ENCODE measurements around the gene YPEL4.

DNA sequence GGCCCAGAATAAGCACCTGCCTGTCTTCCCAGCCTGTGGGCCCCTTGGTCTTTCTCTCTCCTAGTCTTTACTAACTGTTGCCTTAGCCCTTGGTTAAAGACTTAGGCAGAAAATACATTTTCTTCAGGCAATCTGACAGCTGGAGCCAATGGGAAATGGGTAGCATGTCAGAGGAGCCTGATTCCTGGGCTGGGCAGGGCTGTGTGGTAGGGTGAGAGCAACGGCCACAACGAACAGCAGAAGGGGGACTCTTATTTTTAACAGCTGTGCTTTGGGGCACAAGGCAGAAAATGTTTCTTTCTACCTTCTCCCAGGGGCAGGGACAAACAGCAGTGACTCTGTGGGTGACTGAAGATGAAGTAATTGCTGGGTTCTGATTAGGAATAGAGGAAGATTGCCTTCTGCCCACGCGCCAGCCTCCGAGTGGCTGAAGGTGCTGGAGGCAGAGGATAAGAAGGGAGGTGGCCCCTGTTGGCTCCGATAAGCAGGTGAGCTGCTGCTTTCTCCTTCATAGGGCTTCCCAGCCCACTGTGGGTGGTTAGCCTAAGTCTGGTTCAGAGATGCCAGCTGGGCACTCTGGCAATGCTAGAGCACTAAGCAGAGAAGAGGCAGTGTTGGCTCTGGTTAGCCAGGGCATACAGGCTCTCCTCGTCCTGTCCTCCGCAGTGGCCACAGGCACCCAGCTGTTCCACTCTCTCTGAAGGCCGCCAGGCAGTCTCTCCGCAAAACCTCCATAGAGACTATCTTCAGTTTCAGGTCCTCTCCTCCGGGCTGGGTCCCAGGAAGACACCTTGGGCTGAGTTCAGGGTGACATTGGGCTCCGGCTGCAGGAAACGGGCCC, 1.5 kb downstream of the YPEL4 start:
- TF ChIP-seq, protein P1, sequence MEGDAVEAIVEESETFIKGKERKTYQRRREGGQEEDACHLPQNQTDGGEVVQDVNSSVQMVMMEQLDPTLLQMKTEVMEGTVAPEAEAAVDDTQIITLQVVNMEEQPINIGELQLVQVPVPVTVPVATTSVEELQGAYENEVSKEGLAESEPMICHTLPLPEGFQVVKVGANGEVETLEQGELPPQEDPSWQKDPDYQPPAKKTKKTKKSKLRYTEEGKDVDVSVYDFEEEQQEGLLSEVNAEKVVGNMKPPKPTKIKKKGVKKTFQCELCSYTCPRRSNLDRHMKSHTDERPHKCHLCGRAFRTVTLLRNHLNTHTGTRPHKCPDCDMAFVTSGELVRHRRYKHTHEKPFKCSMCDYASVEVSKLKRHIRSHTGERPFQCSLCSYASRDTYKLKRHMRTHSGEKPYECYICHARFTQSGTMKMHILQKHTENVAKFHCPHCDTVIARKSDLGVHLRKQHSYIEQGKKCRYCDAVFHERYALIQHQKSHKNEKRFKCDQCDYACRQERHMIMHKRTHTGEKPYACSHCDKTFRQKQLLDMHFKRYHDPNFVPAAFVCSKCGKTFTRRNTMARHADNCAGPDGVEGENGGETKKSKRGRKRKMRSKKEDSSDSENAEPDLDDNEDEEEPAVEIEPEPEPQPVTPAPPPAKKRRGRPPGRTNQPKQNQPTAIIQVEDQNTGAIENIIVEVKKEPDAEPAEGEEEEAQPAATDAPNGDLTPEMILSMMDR (IDR thresholded peaks at IDR 0.05) = no peak
- no peak for TF ChIP-seq POLR2A (IDR thresholded peaks at IDR 0.05)
